HG03175 (cell line): ENCODE measurements around the gene CCDC27.

Source experiments
- ATAC-seq: cut with Tn5 transposase; IDR thresholded peaks from one replicate; pipeline ENCODE4 v1.9.1; 2021; ENCODE audit warnings: mild to moderate bottlenecking, moderate library complexity; ENCODE audit not compliant: unreplicated experiment

Gene CCDC27

DNA sequence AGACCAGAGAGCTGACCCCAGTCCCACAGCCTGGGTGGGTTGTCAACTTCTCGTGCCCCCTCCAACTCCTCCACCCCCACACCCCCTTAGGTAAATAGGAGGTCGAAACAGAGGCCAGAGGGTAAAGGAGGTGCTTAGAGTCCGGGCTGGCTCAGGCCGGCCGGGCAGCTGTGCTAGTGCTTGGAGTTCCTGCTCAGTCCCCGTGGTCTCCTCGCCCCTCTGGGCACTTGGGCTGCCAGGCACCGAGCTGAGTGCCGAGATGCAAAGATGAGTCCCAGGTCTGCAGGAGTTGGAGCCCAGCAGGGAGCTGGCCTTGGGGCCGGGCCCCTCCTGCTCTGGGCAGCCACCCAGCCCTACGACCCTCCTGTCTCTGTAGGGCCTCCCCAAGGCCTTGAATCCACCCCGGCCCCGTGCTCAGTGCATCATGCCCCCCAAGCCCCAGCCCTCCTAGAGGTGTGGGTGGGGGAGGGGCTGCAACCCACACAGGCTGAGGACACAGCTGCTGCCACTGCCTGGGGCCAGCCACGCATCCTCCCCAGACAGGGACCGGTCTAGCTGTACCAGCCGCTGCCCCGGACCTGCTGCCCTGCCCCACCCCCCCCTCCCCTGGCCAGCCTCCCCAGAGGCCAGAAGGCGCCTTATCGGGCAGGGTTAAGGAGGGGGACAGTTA lies 22.2 kb downstream of the CCDC27 start:
- no peak for ATAC-seq

DNA sequence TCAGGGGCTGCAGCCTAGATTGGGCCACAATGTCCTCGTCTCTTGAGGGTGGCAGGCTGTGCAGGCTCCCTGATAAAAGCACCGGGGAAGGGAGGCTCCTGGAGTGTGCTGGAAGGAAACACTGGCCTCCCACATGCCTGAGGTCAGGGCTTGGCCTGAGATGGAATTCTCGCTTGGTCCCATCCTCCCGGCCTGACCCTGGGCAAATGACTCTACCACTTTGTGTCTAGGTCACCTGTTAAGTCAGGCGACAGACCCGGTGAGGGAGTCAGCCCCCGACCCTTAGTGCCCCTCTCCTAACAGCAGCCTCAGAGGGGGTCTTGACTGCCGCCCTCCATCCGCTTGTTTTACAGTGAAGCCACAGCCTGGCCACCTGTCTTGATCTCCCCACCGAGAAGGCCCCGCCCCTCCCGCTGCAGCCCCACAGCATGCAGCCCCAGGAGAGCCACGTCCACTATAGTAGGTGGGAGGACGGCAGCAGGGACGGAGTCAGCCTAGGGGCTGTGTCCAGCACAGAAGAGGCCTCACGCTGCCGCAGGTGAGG lies 22.8 kb downstream of the CCDC27 start:
- ATAC-seq = no peak

DNA sequence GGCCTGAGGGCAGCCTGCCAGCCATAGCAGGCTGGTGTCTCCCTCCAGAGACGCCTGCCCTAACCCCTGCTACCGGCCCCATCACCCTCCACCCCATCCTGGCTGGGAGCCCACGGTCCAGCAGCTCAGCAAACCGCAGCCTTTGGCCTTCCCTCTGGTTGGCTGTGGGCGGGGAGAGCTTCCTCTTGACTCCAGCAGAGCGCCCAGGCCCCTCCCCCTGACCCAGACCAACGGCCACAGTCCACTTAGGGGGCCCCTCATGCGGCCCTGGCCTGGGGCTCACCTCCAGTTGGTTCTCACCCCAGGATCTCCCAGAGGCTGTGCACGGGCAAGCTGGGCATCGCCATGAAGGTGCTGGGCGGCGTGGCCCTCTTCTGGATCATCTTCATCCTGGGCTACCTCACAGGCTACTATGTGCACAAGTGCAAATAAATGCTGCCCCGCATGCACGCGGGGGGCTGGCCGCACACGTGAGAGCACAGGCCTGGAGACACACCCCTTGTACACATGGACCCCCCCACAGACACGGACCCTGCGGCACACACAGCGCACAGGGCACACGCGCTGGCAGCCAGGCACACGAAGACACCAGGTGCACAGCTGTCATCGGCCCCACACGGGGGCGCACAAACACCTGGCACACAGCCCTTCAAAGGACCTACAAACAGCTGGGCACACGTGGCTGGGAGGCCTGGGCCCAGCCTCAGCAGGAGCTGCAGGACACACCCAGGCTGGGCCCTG lies 23.4 kb downstream of the CCDC27 start:
- no peak for ATAC-seq

DNA sequence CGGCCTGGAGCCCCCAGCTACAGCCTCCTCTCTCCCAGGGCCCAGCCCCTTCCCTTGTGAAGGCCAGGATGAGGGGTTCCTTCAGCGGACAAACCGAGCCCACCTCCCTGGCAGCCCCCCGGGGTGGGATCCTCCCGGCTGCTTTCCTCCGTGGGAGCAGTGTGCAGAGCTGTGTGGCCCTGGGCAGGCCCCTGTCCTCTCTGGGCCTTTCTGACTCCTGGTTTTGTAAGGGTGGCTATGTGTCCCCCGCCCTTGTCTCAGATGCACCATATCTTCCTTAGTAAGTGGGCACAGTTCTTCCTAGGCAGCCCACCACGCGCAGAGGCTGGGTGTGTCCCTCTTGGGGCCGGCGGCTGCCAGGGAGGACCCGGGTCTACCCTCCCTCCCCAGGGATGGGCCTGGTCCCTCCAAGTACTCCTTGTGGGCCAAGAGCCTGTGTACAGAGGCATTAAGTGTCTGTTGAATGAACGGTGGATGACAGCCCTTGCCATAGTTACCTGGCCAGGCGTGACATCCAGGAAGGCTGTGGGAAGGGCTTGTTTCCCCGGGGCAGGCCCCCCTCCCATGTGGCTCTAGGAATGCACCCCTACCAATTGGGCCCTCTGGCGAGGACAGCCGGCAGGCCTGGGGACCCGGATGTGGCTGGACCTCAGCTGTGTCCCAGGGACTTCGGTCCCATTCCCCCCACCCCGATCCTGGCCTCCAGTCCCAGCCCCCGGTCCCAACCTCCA lies 24.1 kb downstream of the CCDC27 start:
- ATAC-seq = no peak

DNA sequence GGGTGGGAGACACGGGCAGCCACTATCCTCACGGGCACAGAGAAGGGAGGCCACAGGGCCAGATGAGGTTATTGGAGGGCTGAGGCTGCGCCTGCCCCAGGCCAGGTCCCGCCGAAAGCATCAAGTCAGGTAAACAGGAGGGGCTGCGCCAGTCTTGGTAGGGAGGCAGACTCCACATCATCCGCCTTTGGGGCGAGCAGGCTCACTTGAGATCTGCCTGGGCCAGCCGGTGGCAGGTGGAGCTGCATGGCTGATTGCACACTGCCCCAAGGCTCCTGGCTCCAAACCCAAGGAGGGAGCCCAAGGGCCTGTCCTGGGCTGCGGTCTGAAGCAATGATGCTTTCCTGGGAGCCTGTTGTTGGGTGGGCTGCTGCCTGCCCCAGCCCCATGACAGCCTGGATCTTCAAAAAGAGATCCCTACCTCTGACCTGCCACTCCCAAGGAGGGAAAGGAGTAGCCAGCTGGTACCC lies 24.9 kb downstream of the CCDC27 start:
- no peak for ATAC-seq

DNA sequence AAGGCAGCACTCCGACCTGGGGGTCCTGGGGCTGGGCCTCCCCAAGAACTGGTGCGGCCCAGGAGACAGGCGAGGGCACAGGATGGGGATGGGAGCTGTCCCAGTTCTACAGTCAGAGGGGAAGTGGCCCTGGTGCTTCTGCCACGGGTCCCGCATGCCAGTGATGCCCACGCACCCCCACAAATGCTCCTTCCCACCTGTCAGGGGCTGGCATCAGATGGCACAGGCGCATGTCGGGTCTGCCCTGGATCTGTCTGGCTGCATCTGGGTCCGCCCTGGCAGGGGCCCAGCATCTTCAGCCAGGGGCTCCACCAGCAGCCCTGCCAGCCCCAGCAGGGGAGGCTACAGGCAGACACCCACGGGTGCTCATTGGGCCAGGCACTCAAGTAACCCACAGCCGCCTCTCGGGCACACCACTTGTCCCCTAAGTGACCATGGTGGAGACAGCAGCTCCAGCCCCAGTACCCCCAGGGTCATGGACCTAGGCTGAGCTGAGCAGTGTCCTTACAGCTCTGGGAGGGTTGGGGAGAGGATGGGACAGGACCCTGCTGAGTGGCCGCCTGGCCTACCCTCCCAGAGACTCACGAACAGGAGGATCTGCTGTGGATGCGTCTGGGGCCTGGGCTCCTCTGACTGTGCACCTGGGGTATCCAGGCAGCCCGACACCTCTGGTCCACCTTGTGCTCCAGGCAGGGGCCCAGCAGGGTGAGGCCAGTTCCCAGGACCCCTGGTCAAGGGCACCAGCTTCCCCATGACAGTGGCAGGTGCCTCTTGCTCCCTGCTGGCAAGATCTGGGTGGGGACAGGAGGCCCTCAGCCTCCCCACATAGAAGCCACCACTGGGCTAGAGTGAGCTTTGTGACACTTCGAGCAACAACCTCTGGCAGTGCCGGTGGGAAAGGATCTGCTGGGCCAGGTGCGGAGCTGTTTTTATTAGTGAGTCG lies 25.7 kb downstream of the CCDC27 start:
- no peak for ATAC-seq

DNA sequence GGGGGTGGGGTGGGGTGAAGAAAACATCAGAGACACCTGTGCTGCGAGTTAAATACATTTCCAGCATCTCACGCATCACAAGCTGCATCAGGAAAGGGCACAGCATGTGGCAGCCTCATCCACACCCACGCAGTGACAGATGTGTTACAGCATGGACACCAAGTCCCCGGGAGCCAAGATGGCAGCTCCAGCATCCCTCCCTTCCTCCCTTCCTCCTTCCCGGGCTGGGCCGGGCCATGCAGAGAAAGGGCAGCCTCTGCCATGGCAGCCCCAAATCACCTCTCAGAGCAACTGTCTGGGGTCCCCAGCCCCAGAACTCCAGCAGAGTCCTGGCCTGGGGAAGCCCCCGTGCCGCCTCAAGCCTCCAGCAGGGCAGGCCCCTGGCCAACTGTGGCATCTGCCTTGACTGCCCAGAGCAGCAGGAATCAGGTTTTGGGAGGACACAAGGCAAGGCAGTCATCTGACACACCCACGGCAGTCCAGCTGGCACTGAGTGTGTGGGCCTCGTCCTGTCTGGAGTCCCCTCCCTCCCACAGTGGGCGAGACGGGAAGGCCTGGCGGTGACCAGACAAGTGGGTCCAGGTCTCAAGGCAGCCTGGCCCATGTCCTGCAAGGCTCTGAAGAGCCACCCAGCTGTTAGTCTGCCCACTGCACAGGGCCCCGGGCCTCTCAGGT lies 26.5 kb downstream of the CCDC27 start:
- ATAC-seq = no peak

DNA sequence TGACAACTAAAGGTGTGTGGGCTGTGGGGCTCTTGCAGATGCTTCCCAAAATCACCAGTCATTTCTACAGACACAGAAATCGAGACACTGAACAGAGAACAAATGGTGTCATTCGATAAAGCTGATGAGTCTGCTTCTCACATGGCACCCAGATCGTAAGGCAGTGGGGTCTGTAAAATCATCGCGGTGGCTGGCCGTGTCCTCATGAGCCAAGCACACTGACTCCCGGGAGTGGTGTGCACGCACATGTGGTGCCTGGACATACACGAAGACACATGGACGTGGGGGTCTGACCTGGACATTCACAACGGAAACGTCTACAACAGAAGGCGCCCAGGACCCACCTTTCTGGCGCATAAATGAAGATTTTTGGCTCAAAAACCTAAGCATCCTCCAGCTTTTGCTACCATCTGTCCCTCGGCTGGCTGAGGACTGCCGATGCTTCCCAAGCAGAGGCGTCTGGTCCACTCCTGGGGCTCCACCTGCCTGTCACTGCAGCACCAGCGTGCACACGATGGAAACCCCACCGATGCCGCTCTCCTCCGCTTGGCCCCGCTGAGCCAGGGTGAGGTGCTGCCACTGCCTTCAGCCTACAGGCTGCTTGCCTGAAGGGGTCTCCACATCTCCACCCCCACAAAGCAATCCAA lies 27.1 kb downstream of the CCDC27 start:
- no peak for ATAC-seq

DNA sequence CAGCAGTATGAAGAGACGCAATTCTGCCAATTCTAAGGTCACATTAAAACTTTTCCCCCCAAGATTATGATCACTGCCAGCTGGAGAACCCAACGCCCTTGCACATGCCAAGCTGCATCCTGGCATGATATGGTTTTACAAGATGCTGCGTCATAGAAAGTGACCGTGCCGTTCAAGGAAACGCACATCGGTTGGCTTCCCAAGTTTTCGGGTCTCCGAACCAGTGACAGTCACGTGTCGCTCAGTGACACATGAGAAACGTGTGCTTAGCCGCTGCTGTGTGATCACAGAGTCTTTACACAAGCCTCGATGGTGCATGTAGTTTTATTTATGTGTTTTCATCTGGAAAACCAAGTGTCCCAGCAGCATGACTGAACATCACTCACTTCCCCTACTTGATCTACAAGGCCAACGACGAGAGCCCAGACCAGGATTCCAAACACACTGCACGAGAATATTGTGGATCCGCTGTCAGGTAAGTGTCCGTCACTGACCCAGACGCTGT lies 27.7 kb downstream of the CCDC27 start:
- no peak for ATAC-seq

DNA sequence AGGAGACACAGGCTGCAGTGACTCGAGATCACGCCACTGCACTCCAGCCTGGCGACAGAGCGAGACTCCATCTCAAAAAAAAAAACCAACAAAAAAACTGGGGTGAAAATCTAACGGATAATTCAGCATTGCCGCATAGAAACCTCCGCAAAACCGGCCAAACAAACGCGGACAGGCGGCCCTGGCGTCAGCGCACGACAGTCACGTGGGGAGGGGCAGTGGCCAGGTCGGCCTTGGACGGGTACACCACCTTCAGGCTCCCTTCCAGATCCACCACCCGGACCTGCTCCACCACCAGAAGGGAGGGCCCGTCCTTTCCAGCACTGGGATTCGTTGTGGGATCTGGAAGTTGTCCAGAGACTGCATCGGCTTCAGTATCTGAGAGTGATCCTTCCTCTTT lies 28.7 kb downstream of the CCDC27 start:
- ATAC-seq = no peak

DNA sequence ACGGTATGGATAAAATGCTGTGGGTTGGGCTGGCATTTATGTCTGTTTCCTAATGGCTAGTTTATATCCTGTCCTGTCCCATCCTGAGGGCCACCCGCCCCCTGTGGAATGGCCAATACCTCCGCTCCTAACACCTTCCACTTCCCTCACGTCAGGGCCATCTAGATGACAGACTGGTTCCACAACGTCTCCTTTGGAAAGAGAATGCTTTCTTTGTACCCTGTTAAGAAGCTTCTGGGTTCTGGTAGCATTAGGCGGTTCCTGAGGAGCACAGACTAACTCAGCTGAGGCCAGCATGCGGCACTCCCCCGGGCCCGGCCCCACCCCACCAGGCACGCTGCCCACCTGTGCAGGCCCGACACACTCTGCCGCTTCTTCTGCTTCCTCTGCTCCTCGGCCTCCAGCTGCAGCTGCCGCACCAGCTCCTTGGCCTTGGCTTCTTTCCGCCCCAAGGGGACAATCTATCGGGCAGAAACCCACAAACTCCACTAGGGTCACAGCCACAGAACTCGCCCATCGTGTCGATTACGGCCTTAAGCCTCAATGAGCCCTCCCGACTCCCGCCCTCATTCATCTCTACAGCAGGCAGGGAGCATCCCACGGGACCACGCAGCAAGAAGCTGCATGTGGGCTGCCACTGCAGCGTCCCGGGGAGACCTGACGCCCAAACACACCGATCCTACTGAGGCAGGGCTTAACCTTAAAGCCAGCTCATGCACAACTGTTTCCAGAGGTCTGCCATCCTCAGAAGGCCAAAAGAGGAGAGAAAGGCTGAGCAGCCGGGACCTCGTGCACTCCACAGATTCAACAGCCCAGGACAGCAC lies 31.6 kb downstream of the CCDC27 start:
- no peak for ATAC-seq

DNA sequence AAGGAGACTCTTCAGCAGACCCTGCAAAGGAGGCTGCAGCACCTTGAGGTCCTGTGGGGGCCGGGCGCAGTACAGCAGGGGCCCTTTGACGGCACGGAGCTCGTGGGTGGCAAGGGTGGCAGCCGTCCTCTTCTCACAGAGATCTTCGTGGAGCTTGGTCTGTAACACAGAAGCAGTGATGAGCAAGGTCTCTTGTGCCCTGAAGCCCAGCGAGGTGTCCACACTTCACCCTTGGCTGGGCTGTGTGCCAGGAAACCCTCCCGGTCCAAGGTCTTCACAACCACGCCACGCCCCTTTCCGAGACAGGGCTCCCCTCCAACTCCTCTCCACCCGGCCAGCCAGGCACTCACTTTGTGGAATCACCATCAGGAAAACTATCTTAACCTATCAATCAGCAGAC lies 32.8 kb downstream of the CCDC27 start:
- ATAC-seq = no peak

DNA sequence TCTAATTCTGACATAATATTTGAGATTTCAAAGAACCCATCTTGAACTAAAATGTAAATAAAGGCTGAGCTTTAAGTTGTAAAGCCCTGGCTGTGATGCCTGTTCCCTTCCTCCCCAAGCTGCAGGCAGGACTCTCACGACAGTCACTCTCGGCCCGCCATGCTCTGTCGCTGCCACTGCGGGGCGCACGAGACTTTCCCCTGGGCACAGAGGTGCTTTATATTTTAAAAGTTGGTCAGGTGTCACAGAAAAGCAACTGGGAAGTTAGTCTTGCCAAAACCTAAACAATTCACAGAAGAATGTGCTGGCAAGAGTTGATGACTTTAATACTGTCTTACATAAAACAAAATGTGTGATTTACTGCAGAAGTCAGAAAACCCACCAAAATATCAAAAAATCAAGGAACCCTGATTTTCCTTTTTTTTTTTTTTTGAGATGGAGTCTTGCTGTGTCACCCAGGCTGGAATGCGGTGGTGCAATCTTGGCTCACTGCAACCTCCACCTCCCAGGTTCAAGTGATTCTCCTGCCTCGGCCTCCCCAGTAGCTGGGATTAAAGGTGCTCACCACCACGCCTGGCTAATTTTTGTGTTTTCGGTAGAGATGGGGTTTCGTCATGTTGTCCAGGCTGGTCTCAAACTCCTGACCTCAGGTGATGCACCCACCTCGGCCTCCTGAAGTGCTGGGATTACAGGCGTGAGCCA lies 33.4 kb downstream of the CCDC27 start:
- no peak for ATAC-seq

DNA sequence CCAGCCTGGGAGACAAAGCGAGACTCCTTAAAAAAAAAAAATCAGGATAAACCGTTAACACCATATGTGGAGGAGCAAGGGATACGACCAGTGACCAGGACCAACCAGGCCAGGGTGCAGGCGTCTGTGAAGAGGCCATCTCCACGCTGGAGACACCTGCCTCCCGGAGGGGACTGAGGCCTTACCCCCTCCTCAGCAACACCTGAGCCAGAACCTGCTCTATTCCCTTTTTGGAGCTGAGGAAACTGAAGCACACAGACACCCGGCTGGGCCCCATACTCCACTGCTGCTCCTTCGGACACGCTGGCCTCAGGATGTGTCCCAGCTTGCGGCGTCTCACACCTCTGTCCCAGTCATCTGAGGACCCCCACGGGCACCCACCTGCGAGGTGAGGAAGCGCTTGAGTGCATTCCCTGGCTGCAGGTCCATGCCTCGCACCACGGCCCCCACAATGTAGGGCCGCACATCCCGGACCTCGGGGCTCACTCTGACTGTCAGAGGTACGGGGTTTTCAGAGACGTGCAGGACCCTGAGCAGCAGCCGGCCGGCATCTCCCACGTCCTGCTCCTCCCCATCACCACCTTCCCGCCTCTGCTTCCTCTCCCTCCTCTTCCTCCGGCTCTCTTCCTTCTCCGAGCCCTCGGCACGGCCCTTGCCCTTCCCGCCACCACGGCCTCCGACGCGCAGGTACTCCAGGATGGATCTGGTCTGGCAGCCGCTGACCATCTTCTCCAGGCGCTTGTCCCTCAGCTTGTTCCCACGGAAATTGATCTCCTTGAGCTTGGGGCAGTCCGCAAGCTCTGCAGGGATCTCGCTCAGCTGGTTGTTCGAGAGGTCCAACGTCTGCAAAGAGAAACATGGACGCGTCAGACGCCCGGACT lies 34.5 kb downstream of the CCDC27 start:
- no peak for ATAC-seq

DNA sequence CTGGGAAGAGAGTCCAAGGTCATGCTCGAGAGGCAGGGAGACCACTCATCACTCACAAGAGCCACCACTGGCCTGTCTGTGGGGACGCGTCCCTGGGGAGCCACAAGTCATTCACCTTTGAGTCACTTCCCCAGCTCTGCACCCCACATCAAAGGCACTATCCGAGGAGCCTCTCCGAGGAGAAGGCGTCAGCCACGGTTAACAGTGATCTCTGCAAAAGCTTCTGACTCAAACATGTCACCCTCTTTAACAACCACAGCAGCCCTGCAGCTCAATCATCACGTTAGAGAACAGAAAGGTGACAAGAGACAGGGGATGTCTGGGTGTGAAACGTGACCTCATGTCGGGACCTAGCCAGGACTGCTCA lies 35.1 kb downstream of the CCDC27 start:
- no peak for ATAC-seq

DNA sequence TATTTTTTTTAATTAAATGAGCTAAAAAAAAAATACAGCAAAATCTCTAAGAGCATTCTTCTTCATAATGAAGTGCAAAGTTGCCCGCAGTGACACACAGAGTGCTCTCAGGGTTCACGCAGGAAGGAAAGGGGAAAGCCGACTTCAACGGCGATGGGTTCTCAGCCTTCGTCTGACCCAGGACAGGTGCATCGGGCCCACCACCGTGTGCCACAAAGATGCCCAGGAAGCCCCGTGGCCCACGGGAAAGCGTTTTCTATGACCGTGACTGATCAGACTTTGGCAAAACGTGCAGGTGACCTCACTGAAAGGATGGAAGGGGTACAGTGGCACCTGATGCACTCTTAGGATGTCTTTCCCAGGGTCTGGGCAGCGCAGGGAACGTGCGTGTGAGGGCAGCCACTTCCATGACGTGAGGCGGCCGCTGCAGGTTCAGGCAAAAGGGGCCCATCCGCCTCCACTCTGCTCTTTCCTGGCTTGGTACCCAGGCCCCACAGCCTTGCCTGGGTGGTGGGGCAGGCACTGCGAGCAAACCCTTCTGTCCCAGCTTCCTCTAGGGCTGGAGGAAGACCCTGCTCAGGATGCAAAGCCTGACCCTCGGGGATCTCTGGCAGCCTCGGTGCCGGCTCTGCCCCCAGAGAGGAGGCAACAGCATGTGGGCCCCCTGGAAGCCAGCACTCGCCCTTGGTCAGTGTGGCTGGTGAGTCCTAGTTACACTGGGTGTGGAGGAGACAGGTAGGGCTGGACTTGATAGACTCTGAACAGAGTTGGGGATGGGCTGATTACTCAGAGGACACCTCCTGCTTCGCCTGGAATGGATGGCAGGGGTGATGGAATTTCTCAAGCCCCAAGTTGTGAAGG lies 35.7 kb downstream of the CCDC27 start:
- no peak for ATAC-seq
